GM23248 (cell line): ENCODE results near the gene SPIN4.

ENCODE experiments used
- EZH2 ChIP-seq: fragments of 200-600 bp; sonication (generic); IDR thresholded peaks from 2 replicates; pipeline ENCODE4 v1.6.1; 2018; ENCODE audit warnings: antibody characterized with exemption, mild to moderate bottlenecking; ENCODE audit not compliant: insufficient read depth, poor library complexity, severe bottlenecking
- EZH2phosphoT487 ChIP-seq: fragments of 200-600 bp; sonication (generic); IDR thresholded peaks from 2 replicates; pipeline ENCODE4 v1.6.1; 2018; ENCODE audit warnings: antibody characterized with exemption, moderate library complexity, mild to moderate bottlenecking, low read depth; ENCODE audit not compliant: insufficient read depth

DNA sequence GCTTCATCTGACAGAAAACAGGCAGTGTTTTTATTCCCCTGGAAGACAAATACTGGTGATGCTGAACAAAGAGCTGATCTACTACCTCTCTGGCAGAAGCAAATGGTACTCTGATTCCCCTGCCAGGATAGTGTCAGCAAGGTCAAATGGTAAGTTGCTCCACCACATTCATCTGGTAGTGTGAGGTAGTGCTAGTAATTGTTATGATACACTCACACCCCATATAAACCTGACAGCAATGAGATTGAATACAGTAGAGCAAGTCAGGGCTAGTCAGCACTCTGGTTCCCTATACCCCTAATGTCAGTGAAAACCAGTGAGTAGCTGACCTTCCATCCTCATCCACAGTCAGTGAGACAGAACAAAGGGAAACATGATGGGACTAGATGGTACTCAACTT, 3.4 kb upstream of the SPIN4 start:
- TF ChIP-seq EZH2, result no peak
- no peak for TF ChIP-seq EZH2phosphoT487
